ENCODE results near the gene ITSN1. TPM values are rescaled to one million over a fixed set of nuclear protein-coding genes. Genes with fewer than 3 reads are reported as not detected.

ITSN1 gene
- total RNA-seq, 4 donors from 2014 or later, result 29.6 to 42.2 (median 41.1) TPM

GRCh38 chr21:33944185-33944763, 302.0 kb downstream of the ITSN1 start:
- Histone ChIP-seq H3K4me1 (peaks cover 50 to 64% of the 10 kb centered on the region in 2 donors), H3K36me3 (no peaks in the 10 kb centered on the region), H3K27ac (peak overlapping the region in 1 of 3 donors; percentile 82), H3K9me3 (no peaks in the 10 kb centered on the region), H3K27me3 (no peaks in the 10 kb centered on the region), H3K4me3 (replicated peaks in 1 of 3) (no peak overlapping the region)
- TF ChIP-seq CTCF (IDR thresholded peaks at IDR 0.05) (no peak), POLR2A (IDR thresholded peaks at IDR 0.05) (no peak)
- no peak for DNase-seq
- WGBS, 2 donors, result 95 to 97% methylated on average over 1 of the region's 1 CpG
- intact Hi-C loops (cut with DNase I), result no loop called here

DNA sequence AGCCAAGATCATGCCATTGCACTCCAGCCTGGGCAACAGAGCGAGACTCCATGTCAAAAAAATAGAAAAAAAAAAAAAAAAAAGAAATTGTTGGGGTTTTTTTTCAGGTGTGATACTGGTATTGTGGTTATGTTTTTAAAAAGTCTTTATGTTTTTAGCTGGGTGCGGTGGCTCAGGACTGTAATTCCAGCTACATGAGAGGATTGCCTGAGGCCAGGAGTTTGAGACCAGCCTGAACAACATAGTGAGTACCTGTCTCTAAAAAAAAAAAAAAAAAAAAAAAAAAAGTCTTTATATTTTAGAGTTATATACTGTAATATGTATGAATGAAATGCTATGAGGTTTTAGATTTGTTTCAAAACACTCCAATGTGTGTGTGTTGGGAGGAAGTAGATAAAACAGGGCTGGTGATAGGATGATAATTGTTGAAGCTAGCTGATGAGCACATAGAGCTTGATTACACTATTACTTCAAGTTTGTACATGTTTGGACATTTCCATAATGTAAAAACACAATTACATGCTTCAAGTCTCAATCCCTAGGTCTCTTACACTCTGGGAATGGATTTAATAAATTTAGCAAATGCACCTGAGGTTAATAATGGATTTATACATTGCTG, 303.5 kb downstream of the ITSN1 start:
- no peak overlapping the region for H3K4me3 ChIP-seq (replicated peaks in 1 of 3)
- 95 to 96% methylated on average over 2 of the region's 2 CpGs for WGBS, 2 donors
- no peaks in the 10 kb centered on the region for H3K9me3 ChIP-seq
- H3K27me3 ChIP-seq, result no peaks in the 10 kb centered on the region
- H3K36me3 ChIP-seq, result no peaks in the 10 kb centered on the region
- no peak overlapping the region for H3K27ac ChIP-seq
- peaks cover 44 to 56% of the 10 kb centered on the region in 2 donors for H3K4me1 ChIP-seq
- intact Hi-C loops (cut with DNase I), result no loop called here
- TF ChIP-seq POLR2A (IDR thresholded peaks at IDR 0.05) (no peak), CTCF (IDR thresholded peaks at IDR 0.05) (no peak)
- no peak for DNase-seq

GRCh38 chr21:33947451-33948095, 305.3 kb downstream of the ITSN1 start:
- intact Hi-C loops (cut with DNase I), result no loop called here
- H3K4me3 ChIP-seq (replicated peaks in 1 of 3), result no peak overlapping the region

GRCh38 chr21:33948096-33948950, 306.0 kb downstream of the ITSN1 start:
- 40 to 50% methylated on average over 17 of the region's 17 CpGs for WGBS, 2 donors
- no peak for TF ChIP-seq POLR2A (IDR thresholded peaks at IDR 0.05)
- TF ChIP-seq CTCF (IDR thresholded peaks at IDR 0.05), result peak in 1 of 6 experiments; percentile 4
- peak; percentile 75 for DNase-seq
- Histone ChIP-seq H3K27me3 (no peaks in the 10 kb centered on the region), H3K36me3 (no peaks in the 10 kb centered on the region), H3K4me3 (replicated peaks in 1 of 3) (no peak overlapping the region), H3K4me1 (peaks cover 24 to 32% of the 10 kb centered on the region in 2 donors), H3K27ac (peak overlapping the region; percentile 47 to 97 (median 87)), H3K9me3 (no peaks in the 10 kb centered on the region)
- intact Hi-C loops (cut with DNase I), result no loop called here

More at GRCh38 chr21:33947451-33948095, 305.3 kb downstream of the ITSN1 start:
- peak; percentile 90 to 91 for DNase-seq
- peak in 1 of 2 donors; percentile 64 for TF ChIP-seq POLR2A (IDR thresholded peaks at IDR 0.05)
- TF ChIP-seq CTCF (IDR thresholded peaks at IDR 0.05), result peak in 1 of 6 experiments; percentile 31
- 36 to 43% methylated on average over 9 of the region's 9 CpGs for WGBS, 2 donors
- Histone ChIP-seq H3K27ac (peak overlapping the region; percentile 47 to 97 (median 87)), H3K9me3 (no peaks in the 10 kb centered on the region), H3K36me3 (no peaks in the 10 kb centered on the region), H3K4me1 (peaks cover 32 to 39% of the 10 kb centered on the region in 2 donors), H3K27me3 (no peaks in the 10 kb centered on the region)

Measured in thyroid gland (tissue), 4 donors.